Measurements from ENCODE around the gene PDE6B.
A peak's percentile ranks its signal among the peaks of the same experiment; 100 is the strongest.

DNA sequence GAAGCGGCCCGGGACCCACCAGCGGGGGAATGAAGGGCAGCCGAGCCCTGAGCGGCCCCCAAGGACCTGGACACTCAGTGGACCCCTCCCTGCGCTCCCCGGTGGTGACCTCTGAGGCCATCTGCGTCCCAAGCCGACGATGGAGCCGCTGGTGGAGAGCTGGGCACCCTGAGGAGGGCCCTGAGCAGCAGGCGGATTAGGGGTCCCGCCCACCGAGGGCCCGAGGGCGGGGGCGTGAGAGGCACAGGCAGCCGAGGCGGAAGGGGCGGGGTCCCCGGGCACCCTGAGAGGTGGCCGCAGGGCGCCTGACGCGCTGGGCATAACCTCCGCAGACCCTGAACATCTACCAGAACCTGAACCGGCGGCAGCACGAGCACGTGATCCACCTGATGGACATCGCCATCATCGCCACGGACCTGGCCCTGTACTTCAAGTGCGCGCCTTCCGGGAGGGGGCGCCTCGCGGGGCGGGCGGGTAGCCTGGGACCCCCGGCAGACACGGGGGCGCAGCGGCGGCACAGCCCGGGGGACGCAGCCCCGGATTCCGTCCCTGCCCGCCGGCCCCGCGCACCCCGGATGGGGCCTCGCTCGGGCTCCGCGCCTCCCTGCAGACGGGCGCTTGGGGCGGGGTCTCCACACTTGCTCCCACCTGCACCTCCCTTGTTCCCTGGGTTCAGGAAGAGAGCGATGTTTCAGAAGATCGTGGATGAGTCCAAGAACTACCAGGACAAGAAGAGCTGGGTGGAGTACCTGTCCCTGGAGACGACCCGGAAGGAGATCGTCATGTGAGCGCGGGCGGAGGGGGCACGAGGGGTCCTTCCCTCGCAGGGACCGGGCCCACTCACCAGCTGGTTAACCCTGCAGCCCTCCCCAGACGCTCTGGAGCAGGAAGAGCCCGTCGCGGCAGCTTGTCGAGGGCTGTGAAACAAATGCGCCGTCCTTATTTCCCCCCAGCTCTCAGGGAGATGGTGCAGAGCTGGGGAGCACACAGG, 38.4 kb downstream of the PDE6B start:
- TF ChIP-seq POLR2A (IDR thresholded peaks at IDR 0.05), result no peak
- TF ChIP-seq, protein P1, sequence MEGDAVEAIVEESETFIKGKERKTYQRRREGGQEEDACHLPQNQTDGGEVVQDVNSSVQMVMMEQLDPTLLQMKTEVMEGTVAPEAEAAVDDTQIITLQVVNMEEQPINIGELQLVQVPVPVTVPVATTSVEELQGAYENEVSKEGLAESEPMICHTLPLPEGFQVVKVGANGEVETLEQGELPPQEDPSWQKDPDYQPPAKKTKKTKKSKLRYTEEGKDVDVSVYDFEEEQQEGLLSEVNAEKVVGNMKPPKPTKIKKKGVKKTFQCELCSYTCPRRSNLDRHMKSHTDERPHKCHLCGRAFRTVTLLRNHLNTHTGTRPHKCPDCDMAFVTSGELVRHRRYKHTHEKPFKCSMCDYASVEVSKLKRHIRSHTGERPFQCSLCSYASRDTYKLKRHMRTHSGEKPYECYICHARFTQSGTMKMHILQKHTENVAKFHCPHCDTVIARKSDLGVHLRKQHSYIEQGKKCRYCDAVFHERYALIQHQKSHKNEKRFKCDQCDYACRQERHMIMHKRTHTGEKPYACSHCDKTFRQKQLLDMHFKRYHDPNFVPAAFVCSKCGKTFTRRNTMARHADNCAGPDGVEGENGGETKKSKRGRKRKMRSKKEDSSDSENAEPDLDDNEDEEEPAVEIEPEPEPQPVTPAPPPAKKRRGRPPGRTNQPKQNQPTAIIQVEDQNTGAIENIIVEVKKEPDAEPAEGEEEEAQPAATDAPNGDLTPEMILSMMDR (IDR thresholded peaks at IDR 0.05), result no peak
- TF ChIP-seq POLR2AphosphoS5 (IDR thresholded peaks at IDR 0.05), result peak in 1 of 3 donors; percentile 36
- TF ChIP-seq EP300 (IDR thresholded peaks at IDR 0.05), result no peak
